PC-9 (cell line): ENCODE data around the gene TGFB2. TPM values are rescaled to one million over a fixed set of nuclear protein-coding genes. Genes with fewer than 3 reads are reported as not detected.
A peak's percentile ranks its signal among the peaks of the same experiment; 100 is the strongest.

ENCODE experiments used
- BruUV-seq: library from RNA; stranded (reverse); fragments of 400-500 nt; replicated peaks from 2 replicates; lab custom pipeline; 2021; lab: Mats Ljungman, UMichigan
- CTCF ChIA-PET: fragments of 300-600 bp; sonication (Branson Sonifier 250); formaldehyde crosslinking; loops from one replicate; lab custom pipeline; 2022; ENCODE audit warnings: antibody characterized with exemption; lab: Charles Lee
- POLR2A ChIA-PET: fragments of 300-600 bp; sonication (Branson Sonifier 250); formaldehyde crosslinking; loops from one replicate; lab custom pipeline; 2022; ENCODE audit warnings: antibody characterized with exemption; ENCODE audit not compliant: unreplicated experiment; lab: Charles Lee
- DNase-seq, 2 experiments: peaks; one replicate each; pipeline versions ENCODE4 v3.0.0 to v3.0.0-alpha.2; 2015 to 2022; ENCODE audit warnings: mixed read lengths in 1 of 2
- H2AFZ ChIP-seq: fragments of 200-600 bp; sonication (generic); 2 replicates; pipeline ENCODE4 v1.8.1; 2017; ENCODE audit warnings: antibody characterized with exemption
- H3F3A ChIP-seq: fragments of 200-600 bp; sonication (generic); 2 replicates; pipeline ENCODE4 v1.8.1; 2017; ENCODE audit warnings: antibody characterized with exemption, mild to moderate bottlenecking, low read depth; ENCODE audit not compliant: insufficient read depth
- H3K27ac ChIP-seq: fragments of 200-600 bp; sonication (generic); 2 replicates; pipeline ENCODE4 v1.6.1; 2016; ENCODE audit warnings: mixed run types
- H3K27me3 ChIP-seq: fragments of 200-600 bp; sonication (generic); 2 replicates; pipeline ENCODE4 v1.6.1; 2016; ENCODE audit warnings: low read depth, mixed run types; ENCODE audit not compliant: insufficient read depth
- H3K36me3 ChIP-seq: fragments of 200-600 bp; sonication (generic); 2 replicates; pipeline ENCODE4 v1.6.1; 2016; ENCODE audit warnings: low read depth, mixed run types
- H3K4me1 ChIP-seq: fragments of 200-600 bp; sonication (generic); replicated peaks from 2 replicates; pipeline ENCODE4 v1.6.1; 2016; ENCODE audit warnings: mixed run types; ENCODE audit not compliant: insufficient read depth
- H3K4me2 ChIP-seq: fragments of 200-600 bp; sonication (generic); 2 replicates; pipeline ENCODE4 v1.6.1; 2017; ENCODE audit warnings: mixed run types
- H3K4me3 ChIP-seq: fragments of 200-600 bp; sonication (generic); 2 replicates; pipeline ENCODE4 v1.6.1; 2016; ENCODE audit warnings: mixed run types
- H3K79me2 ChIP-seq: fragments of 200-600 bp; sonication (generic); 2 replicates; pipeline ENCODE4 v1.6.1; 2017; ENCODE audit warnings: low read depth, mixed run types
- H3K9me2 ChIP-seq: fragments of 200-600 bp; sonication (generic); 2 replicates; pipeline ENCODE4 v1.8.1; 2017; ENCODE audit warnings: mild to moderate bottlenecking; ENCODE audit not compliant: insufficient read depth
- H3K9me3 ChIP-seq: fragments of 200-600 bp; sonication (generic); 2 replicates; pipeline ENCODE4 v1.8.1; 2016; ENCODE audit warnings: low read depth; ENCODE audit not compliant: insufficient read depth
- H4K20me1 ChIP-seq: fragments of 200-600 bp; sonication (generic); 2 replicates; pipeline ENCODE4 v1.8.1; 2017; ENCODE audit not compliant: insufficient read depth
- CTCF ChIP-seq: fragments of 200-600 bp; sonication (generic); conservative IDR thresholded peaks from 2 replicates; pipeline ENCODE4 v1.6.1; 2017; ENCODE audit warnings: mixed run types, antibody characterized with exemption, mild to moderate bottlenecking, moderate library complexity
- EZH2 ChIP-seq: fragments of 200-600 bp; sonication (generic); IDR thresholded peaks from 2 replicates; pipeline ENCODE4 v1.8.0; 2017; ENCODE audit warnings: antibody characterized with exemption, low read depth
- intact Hi-C: fragments of 100-400 bp; cut with micrococcal nuclease; formaldehyde crosslinking; loops from one replicate; pipeline ENCODE4 v1.10.0; 2022; ENCODE audit not compliant: unreplicated experiment
- total RNA-seq: library from RNA; stranded (reverse); gene quantifications from 2 replicates; pipeline ENCODE4 v1.2.3, GENCODE V29; 2021

The TGFB2 gene
- total RNA-seq, 1 experiment from 2014 or later: 74.3 TPM

DNA sequence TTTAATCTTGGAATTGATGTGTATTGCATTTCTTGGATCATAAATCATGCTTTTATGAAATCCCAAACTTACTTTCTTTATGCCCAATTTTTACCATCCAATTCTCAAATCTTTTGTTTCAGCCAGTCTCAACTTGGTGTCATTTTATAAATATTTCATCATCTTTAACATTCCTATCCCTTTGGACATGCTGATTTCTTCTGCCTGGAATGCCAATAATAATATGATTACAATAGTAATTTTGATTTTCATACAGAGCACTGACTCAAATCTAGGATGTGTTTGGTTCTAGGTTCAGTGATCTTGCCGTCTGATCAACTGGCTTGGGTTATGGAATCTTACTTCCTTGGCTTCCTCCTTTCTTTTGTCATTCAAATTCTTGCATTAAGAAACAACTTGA, 47.3 kb upstream of the TGFB2 start:
- intact Hi-C loops: no loop called here
- Histone ChIP-seq H3K4me2 (no peak overlapping the region), H2AFZ (no peak overlapping the region), H3K4me1 (no peaks in the 10 kb centered on the region), H3K27ac (no peak overlapping the region), H3K79me2 (peaks cover 20% of the 10 kb centered on the region), H3K9me3 (no peaks in the 10 kb centered on the region), H3K9me2 (no peaks in the 10 kb centered on the region), H4K20me1 (peaks cover 14% of the 10 kb centered on the region; the same call in 1 of the 2 replicates), H3K4me3 (no peak overlapping the region), H3K36me3 (0 out of 2 replicates have a peak, but pooled peaks cover 5% of the 10 kb centered on the region), H3F3A (no peaks in the 10 kb centered on the region), H3K27me3 (no peaks in the 10 kb centered on the region)
- ChIA-PET CTCF (no interaction called here), POLR2A (no interaction called here)
- TF ChIP-seq CTCF: no peak
- TF ChIP-seq EZH2: no peak
- DNase-seq: no peak
- no TSS peak for BruUV-seq

DNA sequence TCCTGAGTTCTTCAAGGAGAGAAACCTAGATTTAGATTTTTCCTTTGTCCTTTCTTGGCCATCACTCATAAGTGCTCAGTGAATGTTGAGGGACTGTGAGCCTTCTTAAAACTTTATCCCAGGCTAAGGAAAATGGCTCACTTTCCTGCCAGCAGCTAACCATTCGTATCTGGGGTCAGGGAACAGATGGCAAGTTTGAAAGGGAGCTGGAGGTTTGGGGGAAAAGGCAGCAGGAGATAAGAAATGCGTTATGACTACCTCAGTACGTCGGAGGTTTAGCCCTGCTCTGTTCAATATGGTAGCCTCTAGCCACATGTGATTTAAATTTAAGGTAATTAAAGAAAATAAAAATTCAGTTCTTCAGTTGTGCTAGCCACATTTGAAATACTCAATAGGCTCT, 46.7 kb upstream of the TGFB2 start:
- Histone ChIP-seq H3K27ac (no peak overlapping the region), H3K4me1 (no peaks in the 10 kb centered on the region), H2AFZ (no peak overlapping the region), H3K27me3 (no peaks in the 10 kb centered on the region), H3F3A (no peaks in the 10 kb centered on the region), H3K36me3 (0 out of 2 replicates have a peak, but pooled peaks cover 8% of the 10 kb centered on the region), H3K4me3 (no peak overlapping the region), H3K9me3 (no peaks in the 10 kb centered on the region), H4K20me1 (peaks cover 14% of the 10 kb centered on the region; the same call in 1 of the 2 replicates), H3K79me2 (peaks cover 20% of the 10 kb centered on the region), H3K9me2 (no peaks in the 10 kb centered on the region), H3K4me2 (no peak overlapping the region)
- intact Hi-C loops: no loop called here
- no TSS peak for BruUV-seq
- ChIA-PET CTCF (interaction anchor here (0.7 kb wide), 1 partner anchor 14 kb away, joined by 3 read pairs; no protein-coding TSS in a partner anchor), POLR2A (interaction anchor here (0.6 kb wide), 1 partner anchor 55 kb away, joined by 3 read pairs; no protein-coding TSS in a partner anchor)
- TF ChIP-seq CTCF: no peak
- no peak for TF ChIP-seq EZH2
- no peak for DNase-seq

DNA sequence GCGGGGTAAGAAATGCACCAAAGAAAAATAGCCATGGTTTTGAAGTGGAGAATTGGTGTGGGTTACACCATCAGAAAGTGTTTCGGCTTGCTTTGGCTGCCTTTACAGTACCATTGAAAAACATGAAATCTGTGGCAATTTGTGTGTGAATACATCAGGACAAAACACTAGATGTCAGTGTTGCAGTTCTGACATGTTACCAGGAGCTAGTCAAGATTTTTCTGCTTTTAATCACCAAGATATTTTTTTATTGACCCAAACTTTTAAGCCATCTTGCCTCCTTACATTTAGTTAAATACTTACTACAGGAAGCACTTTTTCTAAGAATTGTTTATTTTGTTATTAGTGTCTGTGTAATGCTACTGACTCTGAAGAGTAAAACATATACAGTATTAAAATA, 45.7 kb upstream of the TGFB2 start:
- peak in 1 of 2 experiments; percentile 37 for DNase-seq
- POLR2A ChIA-PET: interaction anchor here (0.6 kb wide), 1 partner anchor 14 kb away, joined by 3 read pairs; the partner anchor contains the start of gene RRP15
- Histone ChIP-seq H3K4me2 (no peak overlapping the region), H3K4me1 (no peaks in the 10 kb centered on the region), H3K27me3 (no peaks in the 10 kb centered on the region), H3K9me2 (no peaks in the 10 kb centered on the region), H4K20me1 (peaks cover 10% of the 10 kb centered on the region; the same call in 1 of the 2 replicates), H3K36me3 (0 out of 2 replicates have a peak, but pooled peaks cover 8% of the 10 kb centered on the region), H3K79me2 (peaks cover 20% of the 10 kb centered on the region), H3F3A (no peaks in the 10 kb centered on the region), H3K27ac (no peak overlapping the region), H3K4me3 (no peak overlapping the region), H2AFZ (no peak overlapping the region), H3K9me3 (no peaks in the 10 kb centered on the region)
- intact Hi-C loops: no loop called here
- no TSS peak for BruUV-seq
- CTCF ChIA-PET: interaction anchor here (0.6 to 1.2 kb wide), 5 partner anchors 15 to 1283 kb away, joined by 3 to 4 read pairs (median 3); no protein-coding TSS in a partner anchor
- peak; percentile 60 for TF ChIP-seq CTCF
- no peak for TF ChIP-seq EZH2
